C1 segment of cervical spinal cord (tissue), 14 donors: ENCODE data around the gene IMPACT.

Experiments used
- DNase-seq, 14 donors: peaks; one replicate each; lab custom pipeline; 2025; lab: John Stamatoyannopoulos, UW

Gene IMPACT, protein sequence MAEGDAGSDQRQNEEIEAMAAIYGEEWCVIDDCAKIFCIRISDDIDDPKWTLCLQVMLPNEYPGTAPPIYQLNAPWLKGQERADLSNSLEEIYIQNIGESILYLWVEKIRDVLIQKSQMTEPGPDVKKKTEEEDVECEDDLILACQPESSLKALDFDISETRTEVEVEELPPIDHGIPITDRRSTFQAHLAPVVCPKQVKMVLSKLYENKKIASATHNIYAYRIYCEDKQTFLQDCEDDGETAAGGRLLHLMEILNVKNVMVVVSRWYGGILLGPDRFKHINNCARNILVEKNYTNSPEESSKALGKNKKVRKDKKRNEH

DNA sequence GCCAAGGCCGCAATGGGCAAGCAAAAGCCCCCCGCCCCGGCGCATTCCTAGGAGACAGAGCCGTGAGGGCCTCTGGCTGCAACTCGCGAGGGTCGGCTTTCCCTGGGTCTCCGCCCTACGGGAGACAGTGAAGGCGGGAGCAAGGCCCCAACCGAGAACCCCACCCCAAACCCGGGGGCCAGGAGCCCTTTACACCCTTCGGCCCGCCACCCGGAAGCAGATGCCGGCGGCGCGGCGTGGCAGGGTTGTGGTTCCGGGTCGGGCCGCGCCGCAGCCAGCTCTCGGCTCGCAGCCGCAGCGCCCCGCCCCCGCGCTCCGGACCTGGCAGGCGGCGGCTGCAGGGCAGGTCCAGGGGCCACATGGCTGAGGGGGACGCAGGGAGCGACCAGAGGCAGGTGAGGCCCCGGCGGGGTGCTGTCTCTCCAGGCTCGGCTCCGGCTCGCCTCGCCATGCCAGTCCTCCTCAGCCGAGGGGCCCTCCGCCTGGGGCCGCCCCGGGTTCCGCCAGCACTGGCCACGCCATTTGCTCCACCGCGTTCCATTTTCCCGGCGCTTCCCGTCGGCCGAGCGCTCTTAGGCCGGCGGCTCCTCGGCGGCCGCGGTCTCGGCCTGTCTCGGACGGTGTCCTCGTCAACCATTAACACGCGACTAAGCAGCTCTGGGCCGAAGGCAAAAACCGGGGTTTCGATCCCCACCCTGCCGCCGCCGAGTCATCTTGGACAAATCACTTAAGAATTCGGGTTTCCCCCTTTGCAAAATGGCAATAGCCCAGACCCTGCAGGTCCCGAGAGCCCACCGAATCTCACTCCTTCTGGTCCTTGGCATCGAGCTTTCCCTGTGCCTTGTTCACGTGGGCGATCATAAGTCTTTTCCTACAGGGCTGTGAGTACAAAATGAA lies at the start of gene IMPACT:
Gene IMPACT (plus strand): TSS at position 273 of the 897 bp plus-strand sequence. CDS start 87 bp downstream, at position 360.
- DNase-seq = peak; percentile 0 to 87 (median 66)

DNA sequence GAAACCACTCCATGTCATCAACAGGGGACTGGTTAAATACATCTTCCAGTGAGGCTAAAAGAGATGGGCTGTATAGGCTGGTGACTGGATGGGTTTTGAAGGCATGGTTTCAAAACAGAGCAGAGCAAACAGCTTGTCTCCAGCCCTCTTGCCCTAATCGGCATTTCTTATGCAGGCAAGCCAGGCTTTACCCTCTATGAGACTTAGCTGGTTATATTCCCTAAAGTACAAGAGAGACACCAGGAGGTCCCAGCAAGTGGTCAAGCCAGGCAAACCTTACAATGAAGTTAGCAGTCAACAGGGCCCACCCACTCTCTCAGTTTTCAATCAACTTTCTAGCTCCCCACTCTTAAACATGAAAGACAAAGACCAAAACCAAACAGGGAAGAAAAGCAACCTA lies 47.9 kb upstream of the IMPACT start:
- DNase-seq = no peak

DNA sequence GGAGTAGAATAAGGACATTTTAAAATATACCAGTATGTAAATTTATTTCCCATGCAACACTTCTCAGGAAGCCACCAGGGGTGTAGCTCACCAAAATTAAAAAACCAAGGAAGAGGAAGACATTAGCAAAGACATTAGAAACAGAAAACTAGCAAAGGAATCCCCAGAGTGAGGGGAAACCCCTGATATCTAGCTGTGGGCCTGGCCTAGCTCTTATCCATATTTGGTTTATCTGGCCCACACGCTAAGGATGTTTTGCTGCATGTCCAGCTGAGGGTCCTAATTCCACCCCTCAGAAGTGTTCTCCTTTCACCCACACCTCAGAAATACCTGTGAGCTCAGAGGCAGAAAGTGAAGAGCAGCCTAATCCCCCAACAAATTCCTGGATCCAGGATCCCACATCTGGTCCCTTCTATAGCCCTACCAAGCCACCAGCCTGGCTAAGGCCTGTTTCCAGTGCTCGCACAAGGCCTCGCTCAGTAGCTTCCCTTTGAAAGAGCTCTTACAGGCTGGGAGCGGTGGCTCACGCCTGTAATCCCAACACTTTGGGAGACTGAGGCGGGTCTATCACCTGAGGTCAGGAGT lies 46.2 kb upstream of the IMPACT start:
- no peak for DNase-seq

DNA sequence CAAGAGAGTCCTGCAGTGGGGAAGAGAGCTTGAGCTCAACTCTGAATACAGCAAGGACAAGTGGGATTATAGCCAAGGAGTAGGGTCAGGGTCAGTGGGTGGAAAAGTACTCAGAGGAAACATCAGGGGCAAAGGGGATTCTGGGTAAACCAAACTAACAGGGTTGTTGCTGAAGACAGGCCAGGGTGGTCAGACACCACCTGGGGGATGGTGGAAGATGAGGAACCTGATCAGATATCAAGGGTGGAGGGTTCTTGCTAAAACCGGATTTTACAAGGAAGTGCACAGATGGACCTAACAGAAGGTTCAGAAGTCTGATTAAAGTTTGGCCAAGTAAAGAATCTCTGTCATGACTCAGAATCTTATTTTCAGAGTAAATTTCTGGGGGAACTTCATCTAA lies 45.3 kb upstream of the IMPACT start:
- DNase-seq = no peak

DNA sequence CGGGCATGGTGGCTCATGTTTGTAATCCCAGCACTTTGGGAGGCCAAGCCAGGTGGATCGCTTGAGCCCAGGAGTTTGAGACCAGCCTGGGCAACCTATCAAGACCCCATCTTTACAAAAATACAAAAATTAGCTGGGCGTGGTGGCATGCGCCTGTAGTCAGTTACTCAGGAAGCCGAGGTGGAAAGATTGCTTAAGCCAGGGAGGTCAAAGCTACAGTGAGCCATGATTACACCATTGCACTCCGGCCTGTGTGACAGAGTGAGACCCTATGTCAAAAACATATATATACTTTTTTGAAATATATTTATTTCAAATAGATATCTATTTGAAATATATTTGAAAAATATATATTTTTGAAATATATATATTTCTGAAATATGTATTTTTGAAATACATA lies 39.8 kb upstream of the IMPACT start:
- DNase-seq = no peak

DNA sequence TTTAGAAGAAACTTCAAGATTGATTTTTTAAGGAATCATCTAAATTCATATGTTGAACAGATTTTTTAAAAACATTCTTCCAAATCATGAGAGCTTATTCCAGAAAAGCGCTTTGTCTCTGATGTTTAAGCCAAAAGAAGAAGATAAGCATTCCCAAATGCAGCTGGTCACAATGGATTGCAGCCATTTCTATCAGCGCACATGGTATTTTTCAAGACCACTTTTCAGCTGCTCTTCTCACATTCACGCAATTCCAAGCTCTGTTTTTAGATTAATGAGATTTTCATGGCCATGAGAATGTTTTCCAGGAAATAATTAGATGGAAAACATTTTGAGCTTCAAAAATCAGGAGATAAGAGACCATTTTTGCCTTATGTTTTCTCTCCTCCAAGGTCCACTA lies 37.5 kb upstream of the IMPACT start:
- DNase-seq = no peak

DNA sequence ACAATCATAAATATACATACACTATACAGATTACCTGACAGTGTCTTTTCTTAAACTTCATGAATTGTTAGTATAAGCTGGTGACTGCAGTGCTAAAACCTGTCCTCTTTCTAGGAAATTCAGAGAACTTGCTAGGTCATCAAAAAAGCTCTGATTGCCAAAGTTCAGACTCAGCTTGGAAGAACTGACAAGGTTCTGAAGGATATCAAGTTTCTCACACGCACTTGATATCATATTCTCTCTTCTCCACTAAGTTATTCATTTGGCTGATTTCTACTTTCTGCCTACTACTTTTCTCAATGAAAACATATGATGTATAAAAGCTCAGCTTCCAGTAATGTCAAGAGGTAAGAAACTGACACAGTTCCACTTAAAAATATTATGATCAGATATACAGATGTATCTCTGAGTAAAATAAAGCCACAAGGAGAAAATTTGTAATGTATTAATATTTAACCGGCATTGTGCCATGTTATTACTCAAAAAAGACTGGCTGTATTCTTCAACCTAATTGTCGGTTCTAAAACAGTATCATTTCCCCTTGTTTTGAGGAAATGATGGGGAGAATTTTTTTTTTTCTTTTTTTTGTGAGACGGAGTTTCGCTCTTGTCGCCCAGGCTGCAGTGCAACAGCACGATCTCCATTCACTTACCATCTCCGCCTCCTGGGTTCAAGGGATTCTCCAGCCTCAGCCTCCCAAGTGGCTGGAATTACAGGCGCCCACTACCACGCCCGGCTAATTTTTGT lies 31.2 kb upstream of the IMPACT start:
- DNase-seq = no peak

DNA sequence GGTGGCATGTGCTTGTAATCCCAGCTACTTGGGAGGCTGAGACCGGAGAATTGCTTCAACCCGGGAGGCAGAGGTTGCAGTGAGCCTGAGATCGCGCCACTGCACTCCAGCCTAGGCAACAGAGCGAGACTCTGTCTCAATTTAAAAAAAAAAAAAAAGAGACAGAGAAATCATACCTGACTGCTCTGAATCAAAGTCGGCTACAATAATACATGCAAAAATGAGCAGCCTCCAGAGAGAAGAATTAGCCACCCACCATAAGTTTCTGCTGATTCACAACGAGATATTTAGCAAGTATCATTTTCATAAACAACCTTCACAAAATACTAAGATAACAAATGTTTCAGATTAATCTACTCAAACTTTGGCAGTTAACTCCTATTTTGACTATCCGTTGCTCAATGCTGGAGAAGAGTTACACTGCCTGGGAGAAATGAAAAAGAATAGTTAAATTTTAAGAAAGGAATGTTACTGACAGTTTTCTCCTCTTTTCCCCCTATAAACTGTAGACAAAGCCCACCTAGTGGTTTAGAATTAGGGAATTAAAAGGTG lies 30.3 kb upstream of the IMPACT start:
- no peak for DNase-seq

DNA sequence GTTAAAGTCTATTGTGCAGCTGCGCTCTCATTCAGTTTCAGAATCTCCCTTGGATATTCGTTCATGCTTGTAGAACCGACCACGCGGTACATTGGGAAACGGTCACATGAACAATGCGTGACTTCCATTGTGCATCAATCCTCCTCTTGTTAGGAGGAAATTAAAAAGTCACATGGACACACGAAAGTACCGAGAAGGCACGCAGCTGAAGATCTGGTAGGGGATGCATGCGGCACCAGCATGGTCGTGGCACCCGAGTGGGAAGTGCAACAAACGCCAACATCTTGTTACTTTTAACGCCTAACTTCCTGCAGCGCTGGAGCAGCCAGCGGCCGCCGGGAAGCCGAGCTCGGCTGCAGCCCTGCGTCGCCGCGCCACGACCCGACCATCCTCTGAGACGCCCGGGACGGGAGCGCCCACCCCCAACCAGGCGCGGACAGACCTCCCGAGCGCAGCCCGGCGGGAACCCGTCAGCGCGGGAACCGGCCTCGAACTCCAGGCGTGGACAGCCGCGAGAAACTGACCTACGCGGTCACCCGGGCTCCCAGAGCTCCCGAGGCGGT lies 29.3 kb upstream of the IMPACT start:
- DNase-seq = peak; percentile 3 to 89 (median 80)

DNA sequence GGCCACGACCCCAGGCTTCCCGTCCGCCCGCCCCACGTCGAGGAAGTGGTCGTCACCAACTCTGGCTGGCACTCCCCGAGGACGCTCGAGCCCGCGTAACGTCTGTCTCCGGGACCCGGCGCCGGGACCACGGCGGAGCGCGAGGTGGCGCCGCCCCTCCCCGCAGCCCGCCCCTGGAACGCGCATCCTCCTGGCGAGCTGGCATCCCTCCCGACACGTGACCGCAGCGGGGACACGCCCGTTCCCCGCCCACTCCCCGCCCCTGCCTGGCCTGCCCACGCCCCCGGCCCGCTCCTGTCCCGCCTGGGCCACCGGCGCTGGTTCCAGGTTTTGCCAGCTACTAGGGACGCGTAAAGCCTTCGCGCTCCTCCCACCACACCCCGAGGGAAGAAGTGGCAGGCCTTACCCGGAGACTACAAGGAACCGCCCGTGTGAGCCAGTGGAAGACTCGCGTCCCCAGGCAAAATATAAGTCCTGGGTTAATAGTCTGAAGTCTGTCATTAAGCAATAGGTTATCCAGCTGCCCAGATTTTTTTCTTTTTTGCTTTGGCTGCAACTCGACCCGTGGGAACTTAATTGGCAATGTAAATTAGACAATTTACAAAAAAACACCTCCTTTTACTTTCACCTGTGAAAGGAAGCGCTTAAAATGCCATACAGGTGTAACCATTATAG lies 28.6 kb upstream of the IMPACT start, which contains the start of gene OSBPL1A:
Gene OSBPL1A (minus strand): TSS at position 131 of the 675 bp plus-strand sequence. CDS start 20,291 bp downstream, outside the sequence.
- DNase-seq = peak; percentile 6 to 92 (median 84)

DNA sequence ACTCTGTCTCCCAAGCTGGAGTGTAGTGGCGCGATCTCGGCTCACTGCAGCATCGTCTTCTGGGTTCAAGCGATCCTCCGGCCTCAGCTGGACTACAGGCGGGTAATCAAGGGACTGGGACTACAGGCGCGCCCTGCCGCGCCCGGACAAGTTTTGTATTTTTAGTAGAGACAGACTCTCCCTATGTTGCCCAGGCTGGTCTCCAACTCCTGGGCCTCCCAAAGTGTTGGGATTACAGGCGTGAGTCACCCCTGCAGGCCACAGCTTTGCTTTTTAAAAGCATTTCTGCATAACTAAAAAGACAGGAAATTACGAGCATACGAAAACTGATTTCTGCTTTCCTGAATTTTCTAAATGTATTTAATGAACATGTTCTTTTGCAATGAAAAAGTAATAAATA lies 27.9 kb upstream of the IMPACT start:
- peak in 1 of 14 donors; percentile 28 for DNase-seq

DNA sequence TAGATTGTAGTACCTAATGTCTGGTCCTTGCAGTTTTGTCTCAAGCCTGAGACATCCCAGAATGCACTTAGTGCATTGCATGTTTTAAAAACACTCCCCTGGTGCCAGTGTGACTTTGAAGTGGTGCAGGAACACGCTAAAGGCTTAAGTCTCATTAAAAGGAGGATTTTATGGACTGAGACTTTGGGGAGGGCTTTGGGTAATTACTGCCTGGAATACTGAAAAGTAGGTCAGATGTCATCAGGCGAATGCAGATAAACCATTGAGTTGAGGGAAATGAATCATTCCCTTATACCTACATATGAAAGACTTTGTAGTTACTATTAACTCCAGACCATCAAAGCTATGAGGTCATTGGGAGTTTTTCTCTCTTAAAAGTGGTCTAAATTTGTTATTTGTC lies 25.9 kb upstream of the IMPACT start:
- DNase-seq = no peak

DNA sequence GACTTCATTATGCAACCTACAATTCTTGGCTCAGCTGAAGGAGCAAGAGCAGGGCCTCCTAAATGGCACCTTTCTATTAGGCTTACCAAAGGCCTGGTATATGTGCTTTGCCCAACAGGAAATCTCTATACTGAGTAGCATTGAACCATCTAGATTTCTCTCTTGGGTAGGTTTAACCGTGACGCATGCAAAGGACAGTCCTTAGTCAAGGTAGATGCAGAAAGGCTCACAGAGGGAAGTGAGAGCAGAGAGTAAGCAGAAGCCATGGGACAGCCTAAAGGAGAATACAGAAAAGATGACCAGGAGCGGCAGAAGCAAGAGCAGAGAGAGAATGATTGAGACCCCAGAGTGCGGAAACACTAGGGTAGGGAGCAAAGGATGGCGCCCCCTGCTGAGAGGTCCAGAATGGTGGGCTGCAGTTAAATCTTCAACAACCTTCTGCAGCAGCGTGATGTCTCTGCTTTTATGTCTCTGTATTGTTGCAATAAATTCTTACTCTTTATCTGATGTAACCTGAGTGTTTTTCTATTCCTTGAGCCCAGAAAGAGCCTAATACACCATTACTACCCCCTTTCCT lies 24.2 kb upstream of the IMPACT start:
- peak in 2 of 14 donors; percentile 3 to 4 for DNase-seq

DNA sequence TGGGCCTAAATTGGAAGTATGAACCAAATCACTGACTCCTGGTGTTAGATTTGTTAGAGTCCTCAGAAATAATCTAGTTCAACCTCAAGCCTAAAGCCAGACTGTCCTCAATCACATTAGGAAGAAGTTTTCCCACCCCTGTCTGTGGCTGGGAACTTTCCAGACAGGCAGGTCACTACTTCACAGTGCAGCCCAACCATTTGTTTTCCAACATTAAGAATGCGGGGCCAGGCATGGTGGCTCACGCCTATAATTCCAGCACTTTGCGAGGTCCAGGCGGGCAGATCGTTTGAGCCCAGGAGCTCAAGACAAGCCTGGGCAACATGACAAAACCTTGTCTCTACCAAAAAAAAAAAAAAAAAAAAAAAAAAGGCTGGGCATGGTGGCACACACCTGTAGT lies 23.4 kb upstream of the IMPACT start:
- DNase-seq = no peak

DNA sequence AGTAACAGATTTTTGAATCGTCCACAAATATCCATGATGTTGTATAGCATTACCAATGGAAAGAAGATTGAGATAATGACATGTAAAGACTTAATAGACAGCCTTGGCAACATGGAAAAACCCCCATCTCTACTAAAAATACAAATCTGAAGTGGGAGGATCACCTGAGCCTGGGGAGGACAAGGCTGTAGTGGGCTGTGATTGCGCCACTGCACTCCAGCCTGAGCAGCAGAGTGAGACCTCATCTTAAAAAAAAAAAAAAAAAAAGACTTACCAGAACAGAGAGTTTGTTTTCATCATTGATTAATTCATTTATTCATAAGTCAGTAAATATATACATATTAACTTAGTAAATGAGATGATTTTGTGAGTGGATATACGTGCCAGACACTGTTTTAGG lies 21.9 kb upstream of the IMPACT start:
- no peak for DNase-seq

DNA sequence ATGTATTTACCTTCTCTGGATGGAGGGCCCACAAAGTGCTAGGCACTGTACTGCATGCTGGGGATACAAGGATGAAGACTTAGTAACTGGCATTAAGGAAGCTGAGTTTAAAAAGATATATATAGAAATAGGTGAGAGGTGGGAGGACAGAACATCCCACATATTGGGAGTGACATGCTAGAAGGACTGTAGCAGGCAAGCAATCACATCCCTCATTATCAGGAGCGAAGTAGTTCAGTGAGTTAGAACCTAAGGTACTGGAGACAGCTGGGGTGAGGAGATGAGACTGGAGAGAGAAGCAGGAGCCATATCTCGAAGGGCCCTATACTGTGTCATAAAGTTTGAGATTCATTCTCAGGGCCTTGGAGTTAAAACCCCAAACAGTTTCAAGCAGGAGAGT lies 18.0 kb upstream of the IMPACT start:
- no peak for DNase-seq

DNA sequence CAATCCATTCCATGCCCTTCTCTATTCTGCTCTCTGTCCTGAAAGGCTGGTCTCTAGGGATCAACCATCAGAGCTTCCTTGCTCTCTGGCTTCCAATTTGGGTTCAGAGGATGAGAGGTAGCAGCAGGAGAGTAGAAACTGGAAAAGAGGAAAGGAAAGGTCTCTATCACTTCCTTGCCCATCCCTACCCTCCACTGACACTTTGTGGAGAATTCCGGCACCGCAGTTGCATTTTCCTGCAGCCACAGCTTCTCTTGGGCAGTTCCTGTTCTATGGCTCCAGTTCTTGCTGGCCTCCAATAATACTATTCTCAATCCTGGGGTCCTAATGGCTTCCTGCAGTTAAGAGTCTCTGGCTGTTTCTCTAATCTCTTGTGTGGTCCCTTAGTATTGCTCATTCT lies 13.3 kb upstream of the IMPACT start:
- DNase-seq = peak in 3 of 14 donors; percentile 3 to 20 (median 4)

DNA sequence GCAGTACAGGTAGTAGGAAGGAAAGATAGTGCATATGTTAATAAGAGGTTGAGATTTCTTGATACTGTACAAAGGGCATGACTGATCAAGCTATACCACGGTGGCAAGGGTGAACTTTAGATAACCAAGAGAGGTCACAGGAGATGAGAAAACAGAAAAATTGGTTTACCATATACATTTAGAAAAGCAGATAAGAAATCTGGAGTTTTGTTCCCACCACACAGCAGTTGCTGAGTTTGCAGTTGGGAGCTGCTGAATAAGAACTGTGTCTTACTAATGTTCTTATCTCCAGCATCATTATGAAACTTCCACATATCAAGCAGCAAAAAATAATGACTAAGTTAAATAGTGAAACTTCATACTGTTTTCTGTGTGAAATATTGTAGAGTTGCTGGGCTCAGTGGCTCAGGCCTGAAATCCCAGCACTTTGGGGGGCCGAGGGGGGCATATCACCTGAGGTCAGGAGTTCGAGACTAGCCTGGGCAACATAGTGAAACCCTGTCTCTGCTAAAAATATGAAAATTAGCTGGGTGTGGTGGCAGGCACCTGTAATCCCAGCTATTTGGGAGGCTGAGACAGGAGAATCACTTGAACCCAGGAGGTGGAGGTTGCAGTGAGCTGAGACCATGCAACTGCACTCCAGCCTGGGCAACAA lies 12.0 kb upstream of the IMPACT start:
- no peak for DNase-seq

DNA sequence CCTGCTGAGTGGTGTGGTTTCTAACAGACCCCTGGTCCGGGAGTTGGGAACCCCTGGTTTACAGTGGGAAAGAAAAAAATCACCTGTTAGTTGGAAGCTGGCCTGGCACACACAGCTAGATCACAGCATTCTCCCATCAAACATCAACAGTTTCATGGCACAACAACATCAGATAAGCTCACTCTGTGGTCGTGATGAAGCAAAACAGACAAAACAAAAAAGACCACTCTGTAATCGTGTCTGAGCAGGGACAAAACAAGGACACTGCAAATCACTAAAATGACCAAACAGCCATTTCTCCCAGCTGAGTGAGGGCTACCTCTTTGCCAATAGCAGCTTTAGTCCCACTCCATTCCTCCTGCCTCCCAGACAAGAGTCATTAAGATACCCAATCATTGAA lies 9.0 kb upstream of the IMPACT start:
- DNase-seq = no peak
